Fibroblast of lung (primary cell): ENCODE results near the gene MACROD2. TPM values are rescaled to one million over a fixed set of nuclear protein-coding genes. Genes with fewer than 3 reads are reported as not detected.

Source experiments
- DNase-seq, 2 donors: peaks; one replicate each; pipeline versions ENCODE4 v3.0.0 to v3.0.0-alpha.2; 2010; ENCODE audit warnings: low read depth in 2 of 2
- H2AFZ ChIP-seq: 2 replicates; pipeline ENCODE4 v1.5.1; 2012; ENCODE audit warnings: low read length, control low read depth, inconsistent platforms
- H3K27ac ChIP-seq: 2 replicates; pipeline ENCODE4 v1.5.1; 2011; ENCODE audit warnings: low read length, control low read depth; ENCODE audit not compliant: insufficient read depth
- H3K27me3 ChIP-seq: 2 replicates; pipeline ENCODE4 v1.5.1; 2011; ENCODE audit warnings: mild to moderate bottlenecking, low read length; ENCODE audit not compliant: control insufficient read depth, insufficient read depth
- H3K36me3 ChIP-seq: 2 replicates; pipeline ENCODE4 v1.5.1; 2011; ENCODE audit warnings: low read length; ENCODE audit not compliant: control insufficient read depth, insufficient read depth
- H3K4me1 ChIP-seq: 2 replicates; pipeline ENCODE4 v1.5.1; 2011; ENCODE audit warnings: low read length; ENCODE audit not compliant: control insufficient read depth, insufficient read depth; ENCODE audit errors: extremely low read depth
- H3K4me2 ChIP-seq: 2 replicates; pipeline ENCODE4 v1.5.1; 2011; ENCODE audit warnings: low read length, control low read depth; ENCODE audit not compliant: insufficient read depth; ENCODE audit errors: extremely low read depth
- H3K4me3 ChIP-seq, 4 experiments: fragments of 200-600 bp in 1 of 4; sonication (generic) in 1 of 4; replicated peaks in 1 of 4; 2 replicates each; pipeline ENCODE4 v1.5.1; 2011 to 2016; ENCODE audit warnings: low read length in 4 of 4, low read depth in 3 of 4, mild to moderate bottlenecking in 3 of 4, control low read depth in 2 of 4, inconsistent platforms in 1 of 4, mixed read lengths in 1 of 4; ENCODE audit not compliant: insufficient read depth in 1 of 4; ENCODE audit errors: control extremely low read depth in 1 of 4
- H3K79me2 ChIP-seq: 2 replicates; pipeline ENCODE4 v1.5.1; 2012; ENCODE audit warnings: mild to moderate bottlenecking, low read length, inconsistent platforms; ENCODE audit not compliant: control insufficient read depth, insufficient read depth
- H3K9ac ChIP-seq: 2 replicates; pipeline ENCODE4 v1.5.1; 2011; ENCODE audit warnings: mild to moderate bottlenecking, low read length, control low read depth; ENCODE audit not compliant: insufficient read depth
- H3K9me3 ChIP-seq: 2 replicates; pipeline ENCODE4 v1.5.1; 2012; ENCODE audit warnings: low read depth, low read length; ENCODE audit not compliant: control insufficient read depth, insufficient read depth
- H4K20me1 ChIP-seq: 2 replicates; pipeline ENCODE4 v1.5.1; 2011; ENCODE audit warnings: low read length; ENCODE audit not compliant: control insufficient read depth, insufficient read depth; ENCODE audit errors: extremely low read depth
- EZH2 ChIP-seq: IDR thresholded peaks from 2 replicates; pipeline ENCODE4 v1.5.1; 2012; ENCODE audit warnings: low read length, control low read depth, mild to moderate bottlenecking; ENCODE audit errors: missing control alignments
- polyA plus RNA-seq, 2 donors: library from polyadenylated mRNA; depleted of rRNA in 1 of 2; stranded (reverse) in 1 of 2; unstranded in 1 of 2; fragments of >200 nt; gene quantifications; 2 replicates each; pipeline ENCODE4 v1.2.1, GENCODE V29; 2011 to 2012; ENCODE audit warnings: missing spikeins in 1 of 2
- total RNA-seq: library from RNA; depleted of rRNA; stranded (reverse); fragments of >200 nt; gene quantifications from 2 replicates; pipeline ENCODE4 v1.2.1, GENCODE V29; 2014
- TF ChIP-seq, protein P1 (sequence below), 2 donors: IDR thresholded peaks in 1 of 2; conservative IDR thresholded peaks in 1 of 2; 1 replicate in 1 of 2; 2 replicates in 1 of 2; pipeline ENCODE4 v1.5.1; 2011 to 2012; ENCODE audit warnings: low read length in 2 of 2, control low read depth in 1 of 2, inconsistent platforms in 1 of 2, low read depth in 1 of 2, mild to moderate bottlenecking in 1 of 2

Gene MACROD2
- total and polyA plus RNA-seq, 2 donors (not counting 1 experiment from before 2014, with no cell fraction given), result 0.54 to 1.7 TPM

DNA sequence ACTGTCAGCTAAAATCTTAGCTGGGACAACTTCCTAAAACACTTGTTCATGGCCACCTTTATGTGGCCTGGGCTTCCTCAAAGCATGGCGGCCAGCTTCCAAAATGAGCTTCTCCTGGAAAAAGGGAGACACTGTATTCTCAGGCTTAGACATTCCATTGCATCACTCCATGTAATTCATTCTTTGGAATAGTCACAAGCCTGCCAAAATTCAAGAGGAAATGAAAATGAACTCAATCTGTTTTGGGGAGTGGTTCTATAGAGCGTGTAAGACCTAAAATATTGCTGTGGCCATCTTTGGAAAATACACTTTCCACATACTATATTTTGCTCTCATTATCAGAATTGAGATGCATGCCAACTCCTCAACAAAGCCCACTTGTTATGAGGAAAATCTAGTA lies 1890.9 kb downstream of the MACROD2 start:
- H4K20me1 ChIP-seq, result no peaks in the 10 kb centered on the region
- H3K9ac ChIP-seq, result no peak overlapping the region
- H2AFZ ChIP-seq, result no peak overlapping the region
- TF ChIP-seq, protein P1, sequence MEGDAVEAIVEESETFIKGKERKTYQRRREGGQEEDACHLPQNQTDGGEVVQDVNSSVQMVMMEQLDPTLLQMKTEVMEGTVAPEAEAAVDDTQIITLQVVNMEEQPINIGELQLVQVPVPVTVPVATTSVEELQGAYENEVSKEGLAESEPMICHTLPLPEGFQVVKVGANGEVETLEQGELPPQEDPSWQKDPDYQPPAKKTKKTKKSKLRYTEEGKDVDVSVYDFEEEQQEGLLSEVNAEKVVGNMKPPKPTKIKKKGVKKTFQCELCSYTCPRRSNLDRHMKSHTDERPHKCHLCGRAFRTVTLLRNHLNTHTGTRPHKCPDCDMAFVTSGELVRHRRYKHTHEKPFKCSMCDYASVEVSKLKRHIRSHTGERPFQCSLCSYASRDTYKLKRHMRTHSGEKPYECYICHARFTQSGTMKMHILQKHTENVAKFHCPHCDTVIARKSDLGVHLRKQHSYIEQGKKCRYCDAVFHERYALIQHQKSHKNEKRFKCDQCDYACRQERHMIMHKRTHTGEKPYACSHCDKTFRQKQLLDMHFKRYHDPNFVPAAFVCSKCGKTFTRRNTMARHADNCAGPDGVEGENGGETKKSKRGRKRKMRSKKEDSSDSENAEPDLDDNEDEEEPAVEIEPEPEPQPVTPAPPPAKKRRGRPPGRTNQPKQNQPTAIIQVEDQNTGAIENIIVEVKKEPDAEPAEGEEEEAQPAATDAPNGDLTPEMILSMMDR (conservative IDR thresholded peaks at IDR 0.05 in 1 of 2, IDR thresholded peaks at IDR 0.05 in 1 of 2; ENCODE audit: low read depth in 1 of 2, low read length in 2 of 2), result no peak
- no peak for TF ChIP-seq EZH2
- no peak overlapping the region for H3K27ac ChIP-seq
- H3K4me1 ChIP-seq, result no peaks in the 10 kb centered on the region
- no peak for DNase-seq
- H3K9me3 ChIP-seq, result no peaks in the 10 kb centered on the region
- H3K4me3 ChIP-seq, result no peak overlapping the region
- no peaks in the 10 kb centered on the region for H3K27me3 ChIP-seq
- no peaks in the 10 kb centered on the region for H3K79me2 ChIP-seq
- H3K36me3 ChIP-seq, result no peaks in the 10 kb centered on the region
- H3K4me2 ChIP-seq, result no peak overlapping the region

DNA sequence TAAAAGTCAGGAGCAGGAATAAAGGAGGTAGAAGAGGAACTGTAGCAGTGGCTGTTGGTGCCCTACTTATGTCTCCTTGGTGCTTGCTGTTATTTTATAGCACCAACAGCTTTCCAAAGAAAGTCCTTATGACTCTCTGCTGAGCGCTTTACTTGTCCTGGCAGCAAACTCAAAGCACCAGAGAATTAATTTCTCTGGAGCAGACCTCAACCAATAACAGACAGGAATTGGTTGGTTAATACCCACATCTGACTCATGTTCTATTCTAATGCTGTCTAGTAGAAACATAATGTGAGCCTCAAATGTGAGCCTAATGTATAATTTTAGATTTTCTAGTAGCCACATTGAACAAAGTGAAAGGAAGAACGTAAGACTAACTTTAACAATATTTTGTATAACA lies 1892.1 kb downstream of the MACROD2 start:
- H3K4me3 ChIP-seq, result no peak overlapping the region
- H2AFZ ChIP-seq, result no peak overlapping the region
- no peak overlapping the region for H3K9ac ChIP-seq
- H4K20me1 ChIP-seq, result no peaks in the 10 kb centered on the region
- H3K4me1 ChIP-seq, result no peaks in the 10 kb centered on the region
- no peak overlapping the region for H3K4me2 ChIP-seq
- no peaks in the 10 kb centered on the region for H3K36me3 ChIP-seq
- TF ChIP-seq EZH2, result no peak
- TF ChIP-seq, protein P1 (conservative IDR thresholded peaks at IDR 0.05 in 1 of 2, IDR thresholded peaks at IDR 0.05 in 1 of 2; ENCODE audit: low read depth in 1 of 2, low read length in 2 of 2), result no peak
- DNase-seq, result no peak
- H3K27ac ChIP-seq, result no peak overlapping the region
- no peaks in the 10 kb centered on the region for H3K9me3 ChIP-seq
- no peaks in the 10 kb centered on the region for H3K79me2 ChIP-seq
- no peaks in the 10 kb centered on the region for H3K27me3 ChIP-seq

DNA sequence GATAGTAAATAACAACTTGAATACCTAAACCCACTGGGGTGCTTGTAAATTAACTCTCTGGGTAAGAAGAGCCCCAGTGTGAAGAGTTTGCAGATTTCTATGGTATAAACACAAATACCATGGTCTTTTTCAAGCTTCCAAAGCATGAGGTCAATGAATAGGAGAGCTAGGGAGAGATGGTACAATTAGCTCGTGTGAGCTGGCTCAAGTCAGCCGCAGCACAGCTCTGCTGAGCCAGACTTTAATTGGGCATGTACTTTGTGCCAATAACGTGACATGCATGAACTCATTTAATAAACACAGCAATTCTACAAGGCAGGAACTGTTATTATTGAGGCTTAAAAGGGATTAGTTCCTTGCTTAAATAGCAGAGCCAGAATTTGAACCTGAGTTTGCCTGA lies 1893.7 kb downstream of the MACROD2 start:
- Histone ChIP-seq H2AFZ (no peak overlapping the region), H3K4me1 (no peaks in the 10 kb centered on the region), H3K4me2 (no peak overlapping the region), H3K4me3 (no peak overlapping the region), H3K36me3 (no peaks in the 10 kb centered on the region), H3K9me3 (no peaks in the 10 kb centered on the region), H3K79me2 (no peaks in the 10 kb centered on the region), H4K20me1 (no peaks in the 10 kb centered on the region), H3K9ac (no peak overlapping the region), H3K27me3 (no peaks in the 10 kb centered on the region), H3K27ac (no peak overlapping the region)
- TF ChIP-seq EZH2, result no peak
- TF ChIP-seq, protein P1 (conservative IDR thresholded peaks at IDR 0.05 in 1 of 2, IDR thresholded peaks at IDR 0.05 in 1 of 2; ENCODE audit: low read depth in 1 of 2, low read length in 2 of 2), result no peak
- no peak for DNase-seq
